NB4 (cell line): Measurements from ENCODE around the gene MOB3B.

Source experiments
- DNase-seq: peaks from one replicate; pipeline ENCODE4 v3.0.0; 2010; ENCODE audit warnings: low read depth
- H3K4me3 ChIP-seq: one replicate; pipeline ENCODE4 v1.5.1; 2011; ENCODE audit warnings: mild to moderate bottlenecking, low read depth, low read length, moderate library complexity
- MYC ChIP-seq: IDR thresholded peaks from 2 replicates; pipeline ENCODE4 v1.6.1; 2011; ENCODE audit warnings: low read depth, low read length
- POLR2A ChIP-seq: IDR thresholded peaks from 2 replicates; pipeline ENCODE4 v1.6.1; 2011; ENCODE audit warnings: mild to moderate bottlenecking; ENCODE audit not compliant: insufficient read length; ENCODE audit errors: extremely low read depth
- TF ChIP-seq, protein P1 (sequence below): IDR thresholded peaks from 2 replicates; pipeline ENCODE4 v1.6.1; 2011; ENCODE audit warnings: low read depth, low read length
- TF ChIP-seq, protein P2 (sequence below): IDR thresholded peaks from one replicate; pipeline ENCODE4 v1.5.1; 2012; ENCODE audit warnings: low read depth, low read length

The MOB3B gene

DNA sequence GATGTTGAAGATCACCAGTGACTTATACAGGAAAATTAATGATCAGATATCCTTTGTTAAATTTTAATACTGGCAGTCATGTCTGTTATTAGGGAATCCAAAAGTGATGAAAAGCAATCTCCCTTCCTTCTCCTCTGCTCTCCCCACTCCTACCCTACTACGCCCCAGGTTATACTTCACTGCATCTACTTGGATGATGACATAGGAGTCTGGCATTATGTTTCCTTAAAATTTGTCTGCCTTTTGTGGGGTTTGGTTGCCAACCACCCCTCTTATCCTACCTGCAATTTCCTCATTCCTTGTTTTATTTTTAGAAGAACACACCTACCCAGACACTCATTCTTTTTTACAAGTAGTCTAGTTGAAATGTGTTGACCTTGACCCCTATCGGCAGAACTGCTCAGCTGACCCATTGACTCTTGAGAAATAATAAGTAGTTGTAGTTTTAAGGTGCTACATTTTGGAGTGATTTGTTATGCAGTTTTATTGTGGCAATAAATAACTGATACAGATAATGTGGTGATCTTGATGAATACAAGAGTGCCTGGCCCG lies 5.1 kb upstream of the MOB3B start:
- no peak for DNase-seq
- no peak for TF ChIP-seq POLR2A
- no peak for TF ChIP-seq MYC
- TF ChIP-seq, protein P1, sequence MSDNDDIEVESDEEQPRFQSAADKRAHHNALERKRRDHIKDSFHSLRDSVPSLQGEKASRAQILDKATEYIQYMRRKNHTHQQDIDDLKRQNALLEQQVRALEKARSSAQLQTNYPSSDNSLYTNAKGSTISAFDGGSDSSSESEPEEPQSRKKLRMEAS, result no peak
- TF ChIP-seq, protein P2, sequence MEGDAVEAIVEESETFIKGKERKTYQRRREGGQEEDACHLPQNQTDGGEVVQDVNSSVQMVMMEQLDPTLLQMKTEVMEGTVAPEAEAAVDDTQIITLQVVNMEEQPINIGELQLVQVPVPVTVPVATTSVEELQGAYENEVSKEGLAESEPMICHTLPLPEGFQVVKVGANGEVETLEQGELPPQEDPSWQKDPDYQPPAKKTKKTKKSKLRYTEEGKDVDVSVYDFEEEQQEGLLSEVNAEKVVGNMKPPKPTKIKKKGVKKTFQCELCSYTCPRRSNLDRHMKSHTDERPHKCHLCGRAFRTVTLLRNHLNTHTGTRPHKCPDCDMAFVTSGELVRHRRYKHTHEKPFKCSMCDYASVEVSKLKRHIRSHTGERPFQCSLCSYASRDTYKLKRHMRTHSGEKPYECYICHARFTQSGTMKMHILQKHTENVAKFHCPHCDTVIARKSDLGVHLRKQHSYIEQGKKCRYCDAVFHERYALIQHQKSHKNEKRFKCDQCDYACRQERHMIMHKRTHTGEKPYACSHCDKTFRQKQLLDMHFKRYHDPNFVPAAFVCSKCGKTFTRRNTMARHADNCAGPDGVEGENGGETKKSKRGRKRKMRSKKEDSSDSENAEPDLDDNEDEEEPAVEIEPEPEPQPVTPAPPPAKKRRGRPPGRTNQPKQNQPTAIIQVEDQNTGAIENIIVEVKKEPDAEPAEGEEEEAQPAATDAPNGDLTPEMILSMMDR, result no peak
- no peak overlapping the region for H3K4me3 ChIP-seq

GRCh38 chr9:27534131-27534530 lies 4.5 kb upstream of the MOB3B start:
- TF ChIP-seq POLR2A, result no peak
- TF ChIP-seq, protein P2, result no peak
- TF ChIP-seq MYC, result no peak
- TF ChIP-seq, protein P1, result no peak
- no peak for DNase-seq
- H3K4me3 ChIP-seq, result no peak overlapping the region

DNA sequence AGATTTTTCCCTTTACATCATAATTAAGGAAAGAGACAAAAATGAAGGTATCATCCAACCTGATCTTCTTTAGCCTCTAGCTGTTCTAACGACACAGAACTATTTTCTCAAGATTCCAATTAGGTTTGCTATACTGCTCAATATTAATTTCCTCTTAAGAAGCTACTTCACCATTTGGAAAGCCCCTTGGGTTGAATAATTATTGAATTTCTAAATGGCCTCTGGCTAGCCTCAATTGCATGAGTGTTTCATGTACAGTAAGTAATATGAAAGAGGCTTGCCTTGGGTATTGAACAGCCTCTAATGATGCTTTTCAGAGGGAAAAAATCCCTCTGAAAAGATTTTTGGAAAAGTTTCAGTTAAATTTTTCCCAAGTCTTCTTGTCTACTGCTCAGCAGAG lies 3.7 kb upstream of the MOB3B start:
- DNase-seq, result no peak
- no peak overlapping the region for H3K4me3 ChIP-seq
- TF ChIP-seq POLR2A (no peak), MYC (no peak)
- TF ChIP-seq, protein P2, result no peak
- TF ChIP-seq, protein P1, result no peak

DNA sequence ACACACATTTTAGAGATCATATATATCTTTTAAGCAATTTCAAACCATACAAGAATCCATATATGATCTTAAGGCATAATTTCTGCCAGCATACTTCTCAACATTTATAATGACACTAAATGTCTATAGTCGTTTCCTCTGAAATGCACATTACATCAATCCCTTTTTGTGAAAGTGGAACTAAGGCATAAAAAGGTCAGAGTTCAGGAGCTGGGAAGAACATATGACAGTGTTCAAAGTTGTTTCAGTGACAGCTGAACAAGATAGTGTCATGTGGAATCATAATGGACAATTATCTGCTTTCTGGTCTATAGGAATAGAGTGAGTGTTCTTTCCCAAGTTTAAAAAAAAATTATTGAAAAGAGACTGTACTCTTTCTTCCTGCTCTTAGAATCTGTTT lies 2.4 kb upstream of the MOB3B start:
- DNase-seq, result no peak
- no peak for TF ChIP-seq POLR2A
- TF ChIP-seq, protein P1, result no peak
- no peak for TF ChIP-seq MYC
- TF ChIP-seq, protein P2, result no peak
- H3K4me3 ChIP-seq, result no peak overlapping the region

- DNase-seq, result no peak
- no peak for TF ChIP-seq MYC
- TF ChIP-seq, protein P1, result no peak
- TF ChIP-seq POLR2A, result no peak
- TF ChIP-seq, protein P2, result no peak
- H3K4me3 ChIP-seq, result no peak overlapping the region
Measured at GRCh38 chr9:27530915-27531755, 1.5 kb upstream of the MOB3B start.
